CD14-positive monocyte (primary cell): ENCODE measurements around the gene OR5H14. TPM values are rescaled to one million over a fixed set of nuclear protein-coding genes. Genes with fewer than 3 reads are reported as not detected.

ENCODE experiments used
- DNase-seq, 3 donors: peaks; one replicate each; pipeline ENCODE4 v3.0.0-alpha.2; 2011 to 2022
- H2AFZ ChIP-seq: 2 replicates; pipeline ENCODE4 v1.6.0; 2012; ENCODE audit warnings: mild to moderate bottlenecking, low read depth, low read length, inconsistent platforms; ENCODE audit not compliant: insufficient read depth, poor library complexity, severe bottlenecking
- H3K27ac ChIP-seq, 2 donors: 1 replicate in 1 of 2; 2 replicates in 1 of 2; pipeline ENCODE4 v1.5.1; 2012 to 2013; ENCODE audit warnings: low read length in 2 of 2, control low read depth in 1 of 2, inconsistent platforms in 1 of 2, low read depth in 1 of 2, mild to moderate bottlenecking in 1 of 2
- H3K27me3 ChIP-seq, 2 donors: one replicate each; pipeline versions ENCODE4 v1.6.0 to v1.6.1; 2011 to 2013; ENCODE audit warnings: low read length in 2 of 2; ENCODE audit not compliant: control insufficient read depth in 2 of 2, insufficient read depth in 2 of 2
- H3K36me3 ChIP-seq, 2 donors: replicated peaks in 1 of 2; 1 replicate in 1 of 2; 2 replicates in 1 of 2; pipeline versions ENCODE4 v1.5.1 to v1.6.1; 2012 to 2013; ENCODE audit warnings: low read length in 2 of 2, control low read depth in 1 of 2, inconsistent platforms in 1 of 2, mild to moderate bottlenecking in 1 of 2; ENCODE audit not compliant: insufficient read depth in 2 of 2, control insufficient read depth in 1 of 2
- H3K4me1 ChIP-seq, 2 donors: 1 replicate in 1 of 2; 2 replicates in 1 of 2; pipeline versions ENCODE4 v1.5.1 to v1.6.1; 2012 to 2013; ENCODE audit warnings: low read length in 2 of 2, control low read depth in 1 of 2, inconsistent platforms in 1 of 2, mild to moderate bottlenecking in 1 of 2, moderate library complexity in 1 of 2; ENCODE audit not compliant: insufficient read depth in 2 of 2, control insufficient read depth in 1 of 2
- H3K4me2 ChIP-seq: replicated peaks from 2 replicates; pipeline ENCODE3; 2012; ENCODE audit warnings: low read length, moderate library complexity, mild to moderate bottlenecking; ENCODE audit not compliant: poor library complexity, severe bottlenecking; ENCODE audit errors: extremely low read depth
- H3K4me3 ChIP-seq, 3 experiments: fragments of 200-600 bp in 1 of 3; sonication (generic) in 1 of 3; replicated peaks in 1 of 3; 1 replicate in 2 of 3; 2 replicates in 1 of 3; pipeline ENCODE4 v1.5.1; 2011 to 2013; ENCODE audit warnings: low read length in 3 of 3, mild to moderate bottlenecking in 3 of 3, control low read depth in 2 of 3, low read depth in 2 of 3, inconsistent platforms in 1 of 3, moderate library complexity in 1 of 3
- H3K79me2 ChIP-seq: 2 replicates; pipeline ENCODE4 v1.6.0; 2012; ENCODE audit warnings: mild to moderate bottlenecking, control low read depth, inconsistent platforms, low read length, moderate library complexity; ENCODE audit not compliant: insufficient read depth
- H3K9ac ChIP-seq: 2 replicates; pipeline ENCODE4 v1.6.0; 2017; ENCODE audit warnings: low read length, mild to moderate bottlenecking; ENCODE audit not compliant: insufficient read depth, poor library complexity, severe bottlenecking
- H3K9me3 ChIP-seq, 2 donors: replicated peaks in 1 of 2; 1 replicate in 1 of 2; 2 replicates in 1 of 2; pipeline versions ENCODE4 v1.5.1 to v1.6.1; 2012 to 2013; ENCODE audit warnings: low read length in 2 of 2, control low read depth in 1 of 2; ENCODE audit not compliant: control insufficient read depth in 1 of 2, insufficient read depth in 1 of 2
- H4K20me1 ChIP-seq: 2 replicates; pipeline ENCODE4 v1.6.0; 2012; ENCODE audit warnings: mild to moderate bottlenecking, low read length, control low read depth, moderate library complexity; ENCODE audit not compliant: insufficient read depth
- H3K27ac Mint-ChIP-seq, 7 donors: one replicate each; pipeline ENCODE4 v1.8.0; 2020; ENCODE audit warnings: mild to moderate bottlenecking in 7 of 7, mixed read lengths in 7 of 7, moderate library complexity in 6 of 7, inconsistent platforms in 2 of 7
- H3K27me3 Mint-ChIP-seq, 3 donors: one replicate each; pipeline ENCODE4 v1.8.0; 2021 to 2022; ENCODE audit warnings: low read depth in 3 of 3, mild to moderate bottlenecking in 3 of 3, mixed read lengths in 3 of 3, moderate library complexity in 3 of 3, inconsistent platforms in 1 of 3
- H3K36me3 Mint-ChIP-seq, 2 donors: one replicate each; pipeline ENCODE4 v1.8.0; 2020; ENCODE audit warnings: mixed read lengths in 2 of 2, inconsistent platforms in 1 of 2, mild to moderate bottlenecking in 1 of 2
- H3K4me1 Mint-ChIP-seq: one replicate; pipeline ENCODE4 v1.8.0; 2020; ENCODE audit warnings: mild to moderate bottlenecking, mixed read lengths
- H3K4me3 Mint-ChIP-seq, 2 donors: one replicate each; pipeline ENCODE4 v1.8.0; 2020; ENCODE audit warnings: mild to moderate bottlenecking in 2 of 2, mixed read lengths in 2 of 2, moderate library complexity in 1 of 2
- H3K9me3 Mint-ChIP-seq, 7 donors: one replicate each; pipeline ENCODE4 v1.8.0; 2020 to 2022; ENCODE audit warnings: mixed read lengths in 7 of 7, mild to moderate bottlenecking in 6 of 7, moderate library complexity in 6 of 7, inconsistent platforms in 2 of 7
- WGBS: methylation state at CpG from one replicate; pipeline ENCODE4 v1.1.5; 2013; ENCODE audit warnings: missing lambda C conversion rate; ENCODE audit not compliant: insufficient coverage; 5-methylcytosine and 5-hydroxymethylcytosine counted together
- intact Hi-C, 2 donors: fragments of 100-400 bp; cut with micrococcal nuclease; formaldehyde crosslinking; loops; one replicate each; pipeline versions ENCODE4 v1.15.0 to v1.15.1; 2023
- polyA plus RNA-seq, 3 donors: library from polyadenylated mRNA; depleted of rRNA in 1 of 3; unstranded in 2 of 3; stranded (reverse) in 1 of 3; fragments of 300-500 nt in 2 of 3; fragments of >200 nt in 1 of 3; fragmentation: Illumina TruSeq in 2 of 3; gene quantifications; 1 replicate in 2 of 3; 2 replicates in 1 of 3; pipeline ENCODE4 v1.2.3, GENCODE V29; 2012 to 2021
- TF ChIP-seq, protein P1 (sequence below): fragments of 200-600 bp; IDR thresholded peaks from one replicate; pipeline ENCODE4 v1.8.0; 2022; ENCODE audit warnings: antibody characterized with exemption, mild to moderate bottlenecking

Gene OR5H14
- polyA plus RNA-seq, 3 donors = not detected

DNA sequence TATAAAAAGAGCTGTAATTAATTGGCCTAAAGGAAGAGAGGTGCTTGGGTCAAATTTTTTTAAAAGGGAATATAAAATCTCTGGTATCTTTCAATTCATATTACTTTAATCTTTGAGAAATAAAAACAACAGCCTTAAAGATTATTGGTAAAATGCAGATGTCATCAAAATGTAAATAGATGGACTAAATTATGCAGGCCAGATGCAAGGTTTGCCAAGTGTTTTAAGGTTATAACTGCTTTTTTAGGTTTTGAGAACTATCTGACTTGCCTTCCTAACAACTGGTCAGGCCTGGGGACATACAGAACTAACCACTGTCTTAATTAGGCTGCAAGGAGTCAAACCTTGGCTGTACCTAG lies 36.8 kb upstream of the OR5H14 start:
- peaks cover 17 to 28% of the 10 kb centered on the region in 2 donors for H3K9me3 ChIP-seq

DNA sequence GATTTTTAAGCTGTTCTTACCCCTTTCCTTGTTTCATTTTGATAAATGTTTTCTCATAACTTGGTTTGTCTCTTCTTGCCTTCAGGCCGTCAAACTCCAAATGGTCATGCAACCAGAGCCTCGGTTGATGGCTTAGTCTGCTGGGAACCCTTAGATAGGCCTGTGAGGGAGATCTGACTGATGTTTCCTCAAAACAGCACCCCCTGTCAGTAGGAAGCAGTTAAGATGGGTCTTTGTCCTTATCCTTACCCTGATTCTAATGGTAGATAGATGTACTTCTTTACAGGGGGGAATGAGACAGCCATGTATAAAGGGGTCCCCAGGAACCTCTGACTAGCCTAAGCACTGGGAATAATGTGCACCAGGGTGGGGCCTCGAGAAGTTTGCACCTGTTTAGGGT lies 33.0 kb upstream of the OR5H14 start:
- Histone ChIP-seq H4K20me1 (no peaks in the 10 kb centered on the region), H3K4me2 (no peak overlapping the region), H3K4me1 (no peaks in the 10 kb centered on the region), H3K27ac (no peak overlapping the region), H3K27me3 (no peaks in the 10 kb centered on the region), H3K9ac (no peak overlapping the region), H3K36me3 (no peaks in the 10 kb centered on the region), H3K9me3 (peaks cover 20 to 31% of the 10 kb centered on the region in 2 donors), H2AFZ (no peak overlapping the region), H3K79me2 (no peaks in the 10 kb centered on the region), H3K4me3 (no peak overlapping the region)
- Mint-ChIP-seq H3K36me3 (no peaks in the 10 kb centered on the region), H3K27ac (no peak overlapping the region), H3K4me1 (no peaks in the 10 kb centered on the region), H3K27me3 (peaks cover 0 to 2% (median 0%) of the 10 kb centered on the region in 3 donors), H3K4me3 (no peak overlapping the region), H3K9me3 (peaks cover 2 to 28% (median 21%) of the 10 kb centered on the region in 7 donors)
- intact Hi-C loops = no loop called here
- TF ChIP-seq, protein P1, sequence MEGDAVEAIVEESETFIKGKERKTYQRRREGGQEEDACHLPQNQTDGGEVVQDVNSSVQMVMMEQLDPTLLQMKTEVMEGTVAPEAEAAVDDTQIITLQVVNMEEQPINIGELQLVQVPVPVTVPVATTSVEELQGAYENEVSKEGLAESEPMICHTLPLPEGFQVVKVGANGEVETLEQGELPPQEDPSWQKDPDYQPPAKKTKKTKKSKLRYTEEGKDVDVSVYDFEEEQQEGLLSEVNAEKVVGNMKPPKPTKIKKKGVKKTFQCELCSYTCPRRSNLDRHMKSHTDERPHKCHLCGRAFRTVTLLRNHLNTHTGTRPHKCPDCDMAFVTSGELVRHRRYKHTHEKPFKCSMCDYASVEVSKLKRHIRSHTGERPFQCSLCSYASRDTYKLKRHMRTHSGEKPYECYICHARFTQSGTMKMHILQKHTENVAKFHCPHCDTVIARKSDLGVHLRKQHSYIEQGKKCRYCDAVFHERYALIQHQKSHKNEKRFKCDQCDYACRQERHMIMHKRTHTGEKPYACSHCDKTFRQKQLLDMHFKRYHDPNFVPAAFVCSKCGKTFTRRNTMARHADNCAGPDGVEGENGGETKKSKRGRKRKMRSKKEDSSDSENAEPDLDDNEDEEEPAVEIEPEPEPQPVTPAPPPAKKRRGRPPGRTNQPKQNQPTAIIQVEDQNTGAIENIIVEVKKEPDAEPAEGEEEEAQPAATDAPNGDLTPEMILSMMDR = no peak
- DNase-seq = no peak
- WGBS = 71% methylated on average over 1 of the region's 3 CpGs

More for the DNA sequence above, 36.8 kb upstream of the OR5H14 start:
- Mint-ChIP-seq H3K9me3 (peaks cover 2 to 29% (median 21%) of the 10 kb centered on the region in 7 donors), H3K36me3 (no peaks in the 10 kb centered on the region), H3K4me1 (no peaks in the 10 kb centered on the region), H3K27me3 (no peaks in the 10 kb centered on the region), H3K4me3 (no peak overlapping the region), H3K27ac (no peak overlapping the region)
- H3K27me3 ChIP-seq = no peaks in the 10 kb centered on the region
- no peak overlapping the region for H3K9ac ChIP-seq
- H2AFZ ChIP-seq = no peak overlapping the region
- H3K36me3 ChIP-seq = no peaks in the 10 kb centered on the region
- H3K4me1 ChIP-seq = no peaks in the 10 kb centered on the region
- intact Hi-C loops = no loop called here
- no peak overlapping the region for H3K4me3 ChIP-seq
- no peak for DNase-seq
- TF ChIP-seq, protein P1 = no peak
- no peaks in the 10 kb centered on the region for H4K20me1 ChIP-seq
- H3K4me2 ChIP-seq = no peak overlapping the region
- no peaks in the 10 kb centered on the region for H3K79me2 ChIP-seq
- no peak overlapping the region for H3K27ac ChIP-seq
